IPS DF 6.9 (cell line): ENCODE measurements around the gene TCL1A.

Experiments
- DNase-seq: peaks from one replicate; pipeline ENCODE4 v3.0.0-alpha.2; 2013; ENCODE audit warnings: low read depth, low spot score
- H3K27ac ChIP-seq: one replicate; pipeline ENCODE4 v1.5.1; 2013; ENCODE audit warnings: low read length, control low read depth
- H3K27me3 ChIP-seq: 2 replicates; pipeline ENCODE4 v1.6.1; 2013; ENCODE audit warnings: mild to moderate bottlenecking, low read length; ENCODE audit not compliant: control insufficient read depth, insufficient read depth
- H3K36me3 ChIP-seq: 2 replicates; pipeline ENCODE4 v1.6.1; 2013; ENCODE audit warnings: low read length; ENCODE audit not compliant: control insufficient read depth, insufficient read depth
- H3K4me1 ChIP-seq: 2 replicates; pipeline ENCODE4 v1.6.1; 2013; ENCODE audit warnings: low read length; ENCODE audit not compliant: control insufficient read depth, insufficient read depth
- H3K4me3 ChIP-seq: 2 replicates; pipeline ENCODE4 v1.5.1; 2013; ENCODE audit warnings: mild to moderate bottlenecking, low read length
- H3K9me3 ChIP-seq: 2 replicates; pipeline ENCODE4 v1.6.1; 2013; ENCODE audit warnings: low read length, inconsistent platforms; ENCODE audit not compliant: control insufficient read depth, insufficient read depth
- WGBS: extraction: QIAGEN DNeasy Blood & Tissue Kit; methylation state at CpG from one replicate; pipeline ENCODE4 v1.1.7; 2013; ENCODE audit warnings: mixed read lengths, missing lambda C conversion rate; ENCODE audit not compliant: insufficient read length, insufficient coverage; 5-methylcytosine and 5-hydroxymethylcytosine counted together

Gene TCL1A

DNA sequence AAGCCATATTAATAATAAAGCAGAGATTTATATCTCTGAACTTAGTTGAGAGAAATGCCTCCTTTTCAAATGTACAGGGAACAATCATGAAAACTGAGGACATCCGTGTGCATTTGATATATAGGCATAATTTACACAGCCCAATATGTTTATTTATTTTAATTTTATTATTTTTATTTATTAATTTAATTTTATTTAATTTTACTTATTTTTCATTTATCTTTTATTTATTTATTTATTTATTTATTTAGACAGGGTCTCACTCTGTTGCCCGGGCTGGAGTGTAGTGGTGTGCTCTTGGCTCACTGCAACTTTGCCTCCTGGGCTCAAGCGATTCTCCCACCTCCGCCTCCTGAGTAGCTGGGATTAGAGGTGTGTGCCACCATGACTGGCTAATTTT is 8.4 kb downstream of the TCL1A start:
- Histone ChIP-seq H3K27ac (no peak overlapping the region), H3K9me3 (no peaks in the 10 kb centered on the region), H3K36me3 (no peaks in the 10 kb centered on the region), H3K4me1 (0 out of 2 replicates have a peak, but pooled peaks cover 2% of the 10 kb centered on the region), H3K4me3 (no peak overlapping the region), H3K27me3 (peaks cover 25% of the 10 kb centered on the region; the same call in 1 of the 2 replicates)
- no peak for DNase-seq
- no CpG with 5 or more reads among the region's 4 CpGs for WGBS

- no CpG with 5 or more reads among the region's 3 CpGs for WGBS
- no peaks in the 10 kb centered on the region for H3K4me1 ChIP-seq
- H3K36me3 ChIP-seq, result no peaks in the 10 kb centered on the region
- H3K27ac ChIP-seq, result no peak overlapping the region
- H3K27me3 ChIP-seq, result peaks cover 37% of the 10 kb centered on the region
- H3K9me3 ChIP-seq, result no peaks in the 10 kb centered on the region
- no peak for DNase-seq
- no peak overlapping the region for H3K4me3 ChIP-seq
Measured at GRCh38 chr14:95703805-95704204, 10.1 kb downstream of the TCL1A start.

GRCh38 chr14:95703341-95703740 is 10.6 kb downstream of the TCL1A start:
- WGBS, result no CpG with 5 or more reads among the region's 3 CpGs
- peaks cover 37% of the 10 kb centered on the region for H3K27me3 ChIP-seq
- no peak overlapping the region for H3K27ac ChIP-seq
- DNase-seq, result no peak
- H3K4me1 ChIP-seq, result no peaks in the 10 kb centered on the region
- no peak overlapping the region for H3K4me3 ChIP-seq
- H3K9me3 ChIP-seq, result no peaks in the 10 kb centered on the region
- no peaks in the 10 kb centered on the region for H3K36me3 ChIP-seq

- Histone ChIP-seq H3K4me1 (no peaks in the 10 kb centered on the region), H3K9me3 (no peaks in the 10 kb centered on the region), H3K36me3 (no peaks in the 10 kb centered on the region), H3K4me3 (no peak overlapping the region), H3K27ac (no peak overlapping the region), H3K27me3 (peaks cover 43% of the 10 kb centered on the region)
- WGBS, result no CpG with 5 or more reads among the region's 4 CpGs
- DNase-seq, result no peak
Measured at GRCh38 chr14:95701846-95702221, 12.1 kb downstream of the TCL1A start.

- H3K27me3 ChIP-seq, result peaks cover 43% of the 10 kb centered on the region
- H3K27ac ChIP-seq, result no peak overlapping the region
- no CpG with 5 or more reads among the region's 5 CpGs for WGBS
- H3K36me3 ChIP-seq, result no peaks in the 10 kb centered on the region
- no peak overlapping the region for H3K4me3 ChIP-seq
- no peak for DNase-seq
- H3K9me3 ChIP-seq, result no peaks in the 10 kb centered on the region
- H3K4me1 ChIP-seq, result no peaks in the 10 kb centered on the region
Measured at GRCh38 chr14:95700221-95700976, 13.5 kb downstream of the TCL1A start.

DNA sequence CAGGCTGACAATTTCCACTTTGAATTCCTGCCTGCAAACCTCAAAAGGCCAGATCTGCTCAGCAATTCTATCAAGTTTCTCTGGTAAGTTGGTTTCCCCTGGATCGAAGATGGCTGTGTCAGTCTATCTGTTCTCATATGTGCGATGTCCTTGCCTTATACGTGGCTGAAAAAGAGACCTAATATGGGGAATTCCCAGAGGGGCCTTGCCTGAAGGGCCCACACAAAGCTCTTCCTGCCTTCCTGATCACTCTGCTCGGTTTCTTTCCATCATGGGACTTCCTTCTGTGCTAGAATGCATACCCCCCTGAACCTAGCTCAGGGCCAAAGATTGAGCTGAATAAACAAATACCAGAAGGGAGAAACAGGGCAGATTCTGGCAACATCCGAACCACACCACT is 14.5 kb downstream of the TCL1A start:
- Histone ChIP-seq H3K4me1 (no peaks in the 10 kb centered on the region), H3K27ac (no peak overlapping the region)

DNA sequence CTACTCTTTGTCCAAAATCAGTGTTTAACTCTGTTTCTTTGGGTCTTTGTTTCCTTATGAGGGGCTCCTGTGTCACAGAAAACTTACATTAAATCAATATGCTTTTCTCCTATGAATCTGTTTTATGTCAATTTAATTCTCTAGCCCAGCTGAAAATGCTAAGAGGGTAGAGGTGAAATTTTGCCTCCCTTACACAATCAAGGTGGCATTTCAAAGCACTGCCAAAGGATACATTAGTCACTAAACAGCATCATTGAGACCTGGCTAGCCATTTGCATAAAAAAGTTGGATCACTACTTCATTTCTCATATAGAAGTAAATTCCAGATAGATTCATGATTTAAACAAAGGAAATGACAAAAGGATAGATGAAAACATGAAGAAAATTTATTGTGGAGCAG is 15.6 kb downstream of the TCL1A start:
- Histone ChIP-seq H3K4me3 (no peak overlapping the region), H3K4me1 (peaks cover 2% of the 10 kb centered on the region; the same call in 1 of the 2 replicates), H3K9me3 (no peaks in the 10 kb centered on the region), H3K27me3 (peaks cover 34% of the 10 kb centered on the region), H3K27ac (no peak overlapping the region), H3K36me3 (no peaks in the 10 kb centered on the region)
- no peak for DNase-seq

More for the DNA sequence above, 14.5 kb downstream of the TCL1A start:
- no CpG with 5 or more reads among the region's 5 CpGs for WGBS
- no peaks in the 10 kb centered on the region for H3K9me3 ChIP-seq
- H3K27me3 ChIP-seq, result peaks cover 42% of the 10 kb centered on the region
- no peak for DNase-seq
- no peaks in the 10 kb centered on the region for H3K36me3 ChIP-seq
- H3K4me3 ChIP-seq, result no peak overlapping the region

DNA sequence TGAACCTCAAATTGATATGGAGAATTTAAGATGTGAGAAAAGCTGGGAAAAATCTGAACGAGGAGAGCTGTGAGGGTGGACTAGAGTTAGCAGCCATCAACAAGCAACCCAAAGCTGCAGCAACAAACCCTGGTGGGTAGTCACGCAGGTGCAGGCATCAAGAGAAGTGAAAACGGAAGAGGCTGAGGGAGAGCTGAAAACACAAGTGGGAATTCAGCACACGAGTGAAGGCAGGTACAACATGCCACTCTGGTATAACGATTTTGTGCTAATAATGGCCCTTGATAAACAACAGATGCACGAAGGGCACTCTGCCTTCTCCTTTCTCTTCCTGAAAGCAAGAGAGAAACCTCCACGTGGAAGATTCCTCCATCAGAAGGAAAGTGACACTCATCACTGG is 16.2 kb downstream of the TCL1A start:
- Histone ChIP-seq H3K9me3 (no peaks in the 10 kb centered on the region), H3K4me1 (peaks cover 4% of the 10 kb centered on the region; the same call in 1 of the 2 replicates), H3K27ac (no peak overlapping the region), H3K27me3 (peaks cover 31% of the 10 kb centered on the region), H3K36me3 (no peaks in the 10 kb centered on the region), H3K4me3 (no peak overlapping the region)
- WGBS, result no CpG with 5 or more reads among the region's 7 CpGs
- no peak for DNase-seq

- no CpG with 5 or more reads among the region's 15 CpGs for WGBS
- H3K27me3 ChIP-seq, result peaks cover 22% of the 10 kb centered on the region
- H3K27ac ChIP-seq, result no peak overlapping the region
- no peaks in the 10 kb centered on the region for H3K36me3 ChIP-seq
- no peak for DNase-seq
- H3K9me3 ChIP-seq, result no peaks in the 10 kb centered on the region
- H3K4me1 ChIP-seq, result peaks cover 4% of the 10 kb centered on the region; the same call in 1 of the 2 replicates
- H3K4me3 ChIP-seq, result no peak overlapping the region
Measured at GRCh38 chr14:95696741-95697140, 17.2 kb downstream of the TCL1A start.

- no peaks in the 10 kb centered on the region for H3K9me3 ChIP-seq
- no peaks in the 10 kb centered on the region for H3K36me3 ChIP-seq
- H3K4me3 ChIP-seq, result no peak overlapping the region
- H3K4me1 ChIP-seq, result peaks cover 4% of the 10 kb centered on the region; the same call in 1 of the 2 replicates
- H3K27ac ChIP-seq, result no peak overlapping the region
- DNase-seq, result no peak
- H3K27me3 ChIP-seq, result peaks cover 18% of the 10 kb centered on the region
- WGBS, result no CpG with 5 or more reads among the region's 5 CpGs
Measured at GRCh38 chr14:95695913-95696312, 18.0 kb downstream of the TCL1A start.

- no peak overlapping the region for H3K27ac ChIP-seq
- WGBS, result no CpG with 5 or more reads among the region's 5 CpGs
- DNase-seq, result no peak
- H3K27me3 ChIP-seq, result peaks cover 15% of the 10 kb centered on the region
- H3K36me3 ChIP-seq, result no peaks in the 10 kb centered on the region
- H3K4me3 ChIP-seq, result no peak overlapping the region
- H3K9me3 ChIP-seq, result no peaks in the 10 kb centered on the region
- peaks cover 4% of the 10 kb centered on the region; the same call in 1 of the 2 replicates for H3K4me1 ChIP-seq
Measured at GRCh38 chr14:95695051-95695450, 18.9 kb downstream of the TCL1A start.
